Smooth muscle cell (in vitro differentiated cells): Measurements from ENCODE around the gene ADA. TPM values are rescaled to one million over a fixed set of nuclear protein-coding genes. Genes with fewer than 3 reads are reported as not detected.

ENCODE experiments used
- DNase-seq: peaks from one replicate; lab custom pipeline; 2025; ENCODE audit not compliant: unreplicated experiment; lab: John Stamatoyannopoulos, UW
- H2AFZ ChIP-seq: fragments of 200-600 bp; sonication (generic); 2 replicates; pipeline ENCODE4 v1.6.0; 2016; ENCODE audit warnings: antibody characterized with exemption, low read depth, mild to moderate bottlenecking
- H3F3A ChIP-seq: fragments of 200-600 bp; sonication (generic); 2 replicates; pipeline ENCODE4 v1.6.0; 2017; ENCODE audit warnings: antibody characterized with exemption, low read depth
- H3K27ac ChIP-seq: fragments of 200-600 bp; sonication (generic); 2 replicates; pipeline ENCODE4 v1.5.1; 2016; ENCODE audit warnings: low read depth, mild to moderate bottlenecking
- H3K27me3 ChIP-seq: fragments of 200-600 bp; sonication (generic); 2 replicates; pipeline ENCODE4 v1.6.1; 2016; ENCODE audit warnings: low read depth, mild to moderate bottlenecking
- H3K36me3 ChIP-seq: fragments of 200-600 bp; sonication (generic); 2 replicates; pipeline ENCODE4 v1.5.1; 2016; ENCODE audit warnings: low read depth
- H3K4me1 ChIP-seq: fragments of 200-600 bp; sonication (generic); 2 replicates; pipeline ENCODE4 v1.5.1; 2016; ENCODE audit warnings: low read depth
- H3K4me2 ChIP-seq: fragments of 200-600 bp; sonication (generic); 2 replicates; pipeline ENCODE4 v1.6.0; 2016; ENCODE audit warnings: mild to moderate bottlenecking
- H3K4me3 ChIP-seq: fragments of 200-600 bp; sonication (generic); 2 replicates; pipeline ENCODE4 v1.5.1; 2016; ENCODE audit warnings: mild to moderate bottlenecking
- H3K79me2 ChIP-seq: fragments of 200-600 bp; sonication (generic); 2 replicates; pipeline ENCODE4 v1.6.0; 2016; ENCODE audit warnings: low read depth, mild to moderate bottlenecking
- H3K9ac ChIP-seq: fragments of 200-600 bp; sonication (generic); 2 replicates; pipeline ENCODE4 v1.6.0; 2016; ENCODE audit warnings: low read depth
- H3K9me3 ChIP-seq: fragments of 200-600 bp; sonication (generic); replicated peaks from 2 replicates; pipeline ENCODE4 v1.5.1; 2016; ENCODE audit warnings: low read depth
- H4K20me1 ChIP-seq: fragments of 200-600 bp; sonication (generic); 2 replicates; pipeline ENCODE4 v1.6.0; 2016; ENCODE audit warnings: low read depth
- CTCF ChIP-seq: fragments of 200-600 bp; sonication (generic); IDR thresholded peaks from 2 replicates; pipeline ENCODE4 v1.5.1; 2017; ENCODE audit warnings: borderline replicate concordance, mild to moderate bottlenecking, antibody characterized with exemption; ENCODE audit not compliant: insufficient read depth, poor library complexity, severe bottlenecking
- WGBS: methylation state at CpG from one replicate; pipeline ENCODE4 v1.1.7; 2016; ENCODE audit warnings: low lambda C conversion rate; 5-methylcytosine and 5-hydroxymethylcytosine counted together
- polyA plus RNA-seq: library from polyadenylated mRNA; unstranded; fragments of >200 nt; fragmentation: Nextera tagmentation; extraction: Ambion mirVana; gene quantifications from 2 replicates; pipeline ENCODE4 v1.2.1, GENCODE V29; 2016
- total RNA-seq: library from RNA; depleted of rRNA; stranded (reverse); fragments of >200 nt; gene quantifications from 2 replicates; pipeline ENCODE4 v1.2.3, GENCODE V29; 2014

ADA gene
- total and polyA plus RNA-seq, 2 experiments from 2014 or later: 28.4 to 35.2 TPM

GRCh38 chr20:44624152-44624551 is 27.3 kb downstream of the ADA start:
- H3K4me2 ChIP-seq: no peak overlapping the region
- 99% methylated on average over 4 of the region's 4 CpGs for WGBS
- no peaks in the 10 kb centered on the region for H3K36me3 ChIP-seq
- peaks cover 5% of the 10 kb centered on the region for H3F3A ChIP-seq
- TF ChIP-seq CTCF: no peak
- H2AFZ ChIP-seq: no peak overlapping the region
- H3K9ac ChIP-seq: no peak overlapping the region
- no peak overlapping the region for H3K4me3 ChIP-seq
- no peaks in the 10 kb centered on the region for H3K79me2 ChIP-seq
- H3K4me1 ChIP-seq: no peaks in the 10 kb centered on the region
- DNase-seq: no peak
- no peak overlapping the region for H3K27ac ChIP-seq
- no peaks in the 10 kb centered on the region for H4K20me1 ChIP-seq
- H3K27me3 ChIP-seq: no peaks in the 10 kb centered on the region
- H3K9me3 ChIP-seq: no peaks in the 10 kb centered on the region

DNA sequence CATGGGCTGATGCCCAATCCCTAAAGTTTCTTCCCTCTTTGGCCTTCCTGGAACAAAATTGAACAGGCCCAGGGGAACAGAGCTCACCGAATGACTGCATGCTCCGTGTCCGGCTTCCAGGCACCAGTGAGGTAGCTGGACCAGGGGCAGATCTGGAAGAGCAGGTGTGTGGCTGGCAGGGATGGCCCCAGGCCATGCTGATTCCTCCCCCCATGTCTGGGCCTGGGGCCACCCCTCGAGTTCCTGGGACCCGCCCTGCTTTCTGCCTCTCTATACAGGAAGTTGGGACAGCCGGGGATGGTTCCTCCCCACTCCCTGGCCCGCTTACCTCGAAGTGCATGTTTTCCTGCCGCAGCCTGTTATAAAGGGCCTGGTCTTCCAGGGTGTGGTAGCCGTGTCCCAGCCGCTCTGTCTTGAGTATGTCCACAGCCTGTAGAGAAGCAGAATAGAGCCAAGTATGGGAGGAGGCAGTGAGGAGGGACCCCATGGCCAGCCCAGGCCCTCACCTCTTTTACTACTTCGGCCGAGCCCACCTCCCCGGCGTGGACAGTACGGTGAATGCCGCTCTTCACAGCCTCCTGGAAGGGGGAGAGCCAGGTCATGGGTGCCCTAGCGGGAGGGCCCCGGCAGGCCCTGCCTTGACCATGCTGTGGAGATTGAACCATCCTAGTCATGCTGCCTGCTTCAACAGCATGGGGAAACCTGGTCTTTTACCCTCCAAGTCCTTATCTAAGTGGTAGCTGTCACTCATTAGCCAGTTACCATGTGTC is 28.8 kb downstream of the ADA start:
- no peak overlapping the region for H3K4me3 ChIP-seq
- H3K4me1 ChIP-seq: no peaks in the 10 kb centered on the region
- H3K9ac ChIP-seq: no peak overlapping the region
- no peak overlapping the region for H3K4me2 ChIP-seq
- 97% methylated on average over 19 of the region's 19 CpGs for WGBS
- no peak for TF ChIP-seq CTCF
- H3K9me3 ChIP-seq: no peaks in the 10 kb centered on the region
- no peak for DNase-seq
- H3K36me3 ChIP-seq: no peaks in the 10 kb centered on the region
- H3K27me3 ChIP-seq: no peaks in the 10 kb centered on the region
- H3K79me2 ChIP-seq: no peaks in the 10 kb centered on the region
- no peak overlapping the region for H3K27ac ChIP-seq
- H2AFZ ChIP-seq: no peak overlapping the region
- peaks cover 7% of the 10 kb centered on the region for H3F3A ChIP-seq
- no peaks in the 10 kb centered on the region for H4K20me1 ChIP-seq

GRCh38 chr20:44621939-44622338 is 29.6 kb downstream of the ADA start:
- no peak overlapping the region for H3K27ac ChIP-seq
- H3K79me2 ChIP-seq: no peaks in the 10 kb centered on the region
- TF ChIP-seq CTCF: no peak
- no peak overlapping the region for H3K4me2 ChIP-seq
- H3K9me3 ChIP-seq: no peaks in the 10 kb centered on the region
- H4K20me1 ChIP-seq: no peaks in the 10 kb centered on the region
- no peaks in the 10 kb centered on the region for H3K36me3 ChIP-seq
- no peaks in the 10 kb centered on the region for H3K4me1 ChIP-seq
- H2AFZ ChIP-seq: no peak overlapping the region
- H3K4me3 ChIP-seq: no peak overlapping the region
- no peaks in the 10 kb centered on the region for H3K27me3 ChIP-seq
- H3K9ac ChIP-seq: no peak overlapping the region
- no peak for DNase-seq
- WGBS: over 99% methylated on average over 8 of the region's 8 CpGs
- peaks cover 7% of the 10 kb centered on the region for H3F3A ChIP-seq

DNA sequence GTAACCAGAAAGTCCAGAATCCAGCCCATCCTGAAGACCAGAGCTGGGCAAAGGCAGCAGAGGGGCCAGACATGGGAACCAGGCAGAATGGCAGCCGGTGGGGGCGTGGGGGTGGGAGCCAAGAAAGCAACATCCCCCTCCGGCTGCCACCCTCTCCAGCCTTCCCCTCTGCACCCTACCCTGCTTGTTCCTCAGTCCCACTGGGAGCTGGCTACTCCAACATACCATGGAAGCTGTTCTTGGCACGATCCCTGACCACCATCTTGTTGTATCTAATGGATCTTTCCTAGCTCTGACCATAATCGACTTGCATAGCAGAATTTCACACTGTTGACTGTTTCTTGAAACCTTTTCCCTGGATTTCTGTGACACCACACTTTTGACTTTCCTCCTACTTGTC is 30.2 kb downstream of the ADA start:
- peaks cover 7% of the 10 kb centered on the region for H3F3A ChIP-seq
- no peak overlapping the region for H3K4me2 ChIP-seq
- DNase-seq: no peak
- 100% methylated on average over 5 of the region's 5 CpGs for WGBS
- H3K36me3 ChIP-seq: no peaks in the 10 kb centered on the region
- H3K79me2 ChIP-seq: no peaks in the 10 kb centered on the region
- H3K4me1 ChIP-seq: no peaks in the 10 kb centered on the region
- H2AFZ ChIP-seq: no peak overlapping the region
- no peak overlapping the region for H3K4me3 ChIP-seq
- no peak overlapping the region for H3K9ac ChIP-seq
- H4K20me1 ChIP-seq: no peaks in the 10 kb centered on the region
- H3K9me3 ChIP-seq: no peaks in the 10 kb centered on the region
- H3K27ac ChIP-seq: no peak overlapping the region
- no peaks in the 10 kb centered on the region for H3K27me3 ChIP-seq
- no peak for TF ChIP-seq CTCF
